Measurements from ENCODE around the gene RASGRP4.

DNA sequence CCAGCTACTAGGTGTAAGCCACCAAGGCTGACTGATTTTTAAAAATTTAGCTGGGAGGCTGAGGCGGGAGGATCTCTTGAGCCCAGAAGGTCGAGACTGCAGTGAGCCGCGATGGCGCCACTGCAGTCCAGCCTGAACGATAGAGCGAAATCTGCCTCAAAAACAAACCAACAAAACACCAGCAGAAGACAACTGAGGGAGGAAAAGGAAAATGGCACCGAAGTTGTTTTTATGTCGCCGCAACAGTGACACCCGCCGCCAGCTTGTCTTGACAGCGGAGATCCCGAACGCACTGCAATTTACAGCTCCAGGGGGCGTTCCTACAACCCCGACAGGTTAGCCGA, 23.4 kb downstream of the RASGRP4 start:
- TF ChIP-seq MXI1 (IDR thresholded peaks at IDR 0.05; ENCODE audit: low read depth, low read length) (no peak), SMAD1 (IDR thresholded peaks at IDR 0.05; ENCODE audit: low read depth, partially characterized antibody) (no peak)

All from GM12878 (cell line).